Measurements from ENCODE around the gene STAT1.

STAT1 gene

DNA sequence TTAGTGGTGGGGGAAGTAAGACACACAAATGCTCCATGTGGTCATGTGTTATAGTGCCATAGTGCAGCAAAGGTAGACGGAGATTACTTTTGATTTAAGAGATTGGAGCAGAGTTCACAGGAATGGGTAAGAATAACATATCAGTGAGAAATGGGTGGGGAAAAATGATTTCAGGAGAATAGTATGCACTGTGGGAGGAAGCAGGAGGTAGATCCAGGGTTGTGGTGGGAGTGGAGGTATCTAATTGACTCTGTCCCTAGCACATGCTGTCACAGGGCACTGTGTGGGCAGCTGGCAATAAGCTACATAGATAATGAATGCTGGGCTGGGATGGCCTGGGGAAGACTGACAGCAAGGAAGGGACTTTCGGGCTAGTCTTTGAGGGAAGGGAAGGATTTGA lies 65.3 kb downstream of the STAT1 start:
- peak; percentile 26 to 30 for DNase-seq

- no peak for DNase-seq
Observed at GRCh38 chr2:190947711-190948251, 66.2 kb downstream of the STAT1 start.

GRCh38 chr2:190947141-190947540 lies 66.8 kb downstream of the STAT1 start:
- DNase-seq = no peak

- DNase-seq = no peak
Observed at GRCh38 chr2:190943706-190944105, 70.3 kb downstream of the STAT1 start.

DNA sequence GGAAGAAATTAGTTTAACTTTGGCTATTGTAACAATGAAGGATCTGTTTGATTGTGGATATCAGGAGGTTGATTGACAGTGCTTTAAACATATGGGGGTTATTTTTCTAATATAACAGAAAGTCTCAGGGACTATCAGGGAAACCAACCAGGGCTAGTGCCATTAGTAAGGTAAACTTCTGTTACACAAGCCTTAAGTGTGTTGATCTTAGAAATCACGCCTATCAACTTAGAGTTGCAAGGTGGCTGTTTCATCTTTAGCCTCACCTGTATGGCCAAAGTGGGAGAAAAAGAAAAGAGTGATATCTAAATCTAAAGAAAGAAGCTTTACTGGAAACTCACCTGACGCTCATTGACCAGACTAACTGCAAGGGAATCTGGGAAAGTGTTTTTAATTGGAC lies 71.3 kb downstream of the STAT1 start:
- DNase-seq = no peak

GRCh38 chr2:190941571-190941970 lies 72.4 kb downstream of the STAT1 start:
- DNase-seq = no peak

- DNase-seq = no peak
Observed at GRCh38 chr2:190940454-190940853, 73.5 kb downstream of the STAT1 start.

- no peak for DNase-seq
Observed at GRCh38 chr2:190938771-190939335, 75.1 kb downstream of the STAT1 start.

- no peak for DNase-seq
Observed at GRCh38 chr2:190935054-190935453, 78.9 kb downstream of the STAT1 start.

DNA sequence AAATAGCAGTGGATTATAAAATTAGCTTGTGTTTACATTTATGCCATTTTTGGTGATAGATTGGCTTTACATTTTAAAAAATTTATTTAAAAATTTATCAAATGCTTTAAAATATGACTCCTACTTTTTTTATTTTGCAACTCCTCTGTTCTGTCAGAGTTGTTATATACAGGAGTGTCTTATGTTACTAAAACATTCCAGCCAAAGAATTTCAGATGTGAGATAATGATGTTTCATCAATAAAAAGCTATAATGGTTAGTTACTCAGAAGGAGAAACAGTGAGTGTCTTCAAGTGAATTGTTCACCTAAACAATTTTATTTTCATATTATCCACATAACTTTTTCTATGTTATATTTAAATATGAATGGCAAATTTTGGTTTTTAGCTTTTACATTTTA lies 80.6 kb downstream of the STAT1 start:
- DNase-seq = no peak

DNA sequence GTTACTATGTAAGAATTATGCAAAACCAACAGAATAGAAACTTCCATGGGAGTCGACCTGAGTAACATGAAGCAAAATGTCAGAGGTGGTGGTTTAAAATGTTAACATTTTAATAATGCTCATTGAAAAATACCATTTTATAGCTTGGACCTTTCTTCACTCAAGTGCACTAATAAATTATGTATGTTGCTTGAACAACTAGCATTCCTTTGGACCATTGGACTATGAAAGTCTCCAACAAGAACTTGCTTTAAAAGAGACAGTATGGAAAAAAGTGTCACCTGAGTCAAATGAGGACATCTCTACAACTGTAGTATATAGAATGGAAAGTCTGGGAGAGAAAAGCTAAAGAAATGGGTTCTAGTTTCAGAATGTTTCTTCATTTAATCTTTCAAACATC lies 81.5 kb downstream of the STAT1 start:
- no peak for DNase-seq

DNA sequence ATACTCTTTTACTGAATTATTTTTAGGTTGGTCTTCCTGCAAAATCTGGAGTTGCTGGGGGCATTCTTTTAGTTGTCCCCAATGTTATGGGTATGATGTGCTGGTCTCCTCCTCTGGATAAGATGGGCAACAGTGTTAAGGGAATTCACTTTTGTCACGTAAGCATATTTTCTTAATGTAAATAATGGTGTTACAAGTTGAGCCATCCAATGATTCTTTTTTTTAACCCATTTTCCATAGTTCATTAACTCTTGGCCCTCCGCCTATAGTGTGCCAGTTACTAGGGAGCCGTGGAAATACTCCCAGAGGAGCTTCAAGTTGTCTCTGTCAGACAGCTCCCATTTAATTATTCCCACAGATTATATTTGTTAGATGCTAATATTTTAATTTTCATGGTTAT lies 83.6 kb downstream of the STAT1 start:
- no peak for DNase-seq

- DNase-seq = no peak
Observed at GRCh38 chr2:190929919-190930318, 84.1 kb downstream of the STAT1 start.

DNA sequence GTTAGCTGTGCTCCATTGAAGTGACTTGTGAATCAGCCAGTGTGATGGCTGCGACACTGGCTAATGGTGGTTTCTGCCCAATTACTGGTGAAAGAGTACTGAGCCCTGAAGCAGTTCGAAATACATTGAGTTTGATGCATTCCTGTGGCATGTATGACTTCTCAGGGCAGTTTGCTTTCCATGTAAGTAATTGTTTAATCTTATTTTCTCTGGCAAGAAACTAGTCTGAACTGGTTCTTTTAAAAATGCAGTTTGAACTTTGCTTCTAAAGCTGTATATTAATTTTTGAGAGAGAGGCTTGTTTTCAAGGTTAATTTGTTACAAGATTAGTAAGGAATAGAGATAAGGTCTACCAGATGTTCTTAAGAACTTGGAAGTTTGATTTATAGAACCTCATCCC lies 86.7 kb downstream of the STAT1 start:
- no peak for DNase-seq

DNA sequence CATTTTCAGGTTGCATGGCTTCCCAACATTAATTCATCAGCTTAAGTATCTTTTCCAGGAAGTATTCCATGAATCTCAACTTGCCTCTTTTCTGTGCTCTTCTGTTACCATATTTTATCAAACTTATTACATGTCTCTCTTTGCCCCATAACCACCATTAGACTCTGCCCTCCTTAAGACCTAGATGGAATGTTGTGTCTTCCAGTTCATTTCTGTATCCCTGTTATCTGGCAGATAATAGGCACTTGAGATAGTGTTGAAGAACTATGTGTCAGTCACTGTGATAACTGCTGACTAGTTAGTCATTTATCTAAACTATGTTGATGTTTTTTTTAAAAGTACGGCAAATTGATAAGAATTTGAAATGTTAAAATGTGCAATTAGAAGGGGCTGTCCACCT lies 91.6 kb downstream of the STAT1 start:
- DNase-seq = no peak

GRCh38 chr2:190920085-190920484 lies 93.9 kb downstream of the STAT1 start:
- DNase-seq = no peak
